ENCODE data around the gene KIFC1. TPM values are rescaled to one million over a fixed set of nuclear protein-coding genes. Genes with fewer than 3 reads are reported as not detected.

Gene KIFC1
- total RNA-seq, 1 experiment from 2014 or later: 73.8 TPM

DNA sequence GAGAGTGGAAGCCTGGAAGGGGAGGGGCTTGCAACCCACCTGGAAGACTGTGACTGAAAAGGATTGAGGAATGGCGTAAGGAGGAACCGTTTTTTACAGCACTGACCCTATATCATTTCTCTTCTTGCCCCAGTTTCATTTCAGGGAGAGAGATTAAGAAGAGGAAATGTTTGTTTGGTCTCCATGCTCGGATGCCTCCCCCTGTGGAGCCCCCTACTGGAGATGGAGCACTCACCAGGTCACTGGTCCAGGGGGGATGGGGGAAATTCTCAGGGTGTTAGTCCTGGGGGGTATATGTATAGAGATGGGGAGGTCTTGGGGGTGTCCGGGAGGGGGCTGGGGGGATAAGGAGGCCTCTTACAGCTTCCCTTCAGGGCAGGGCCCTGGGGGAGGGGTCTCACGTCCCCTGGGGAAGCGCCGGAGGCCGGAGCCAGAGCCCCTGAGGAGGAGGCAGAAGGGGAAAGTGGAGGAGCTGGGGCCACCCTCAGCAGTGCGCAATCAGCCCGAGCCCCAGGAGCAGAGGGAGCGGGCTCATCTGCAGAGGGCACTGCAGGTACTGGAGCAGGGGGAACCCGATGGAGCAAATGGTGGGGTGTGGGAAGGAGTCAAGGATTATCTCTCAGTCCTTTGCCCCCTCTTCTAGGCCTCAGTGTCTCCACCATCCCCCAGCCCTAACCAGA, 23.1 kb downstream of the KIFC1 start:
- H3K27me3 ChIP-seq (ENCODE audit: insufficient read depth, low read length): no peaks in the 10 kb centered on the region
- peak; percentile 41 for DNase-seq
- no peak overlapping the region for H2BK15ac ChIP-seq (ENCODE audit: low read depth, low read length)
- H3K36me3 Mint-ChIP-seq (ENCODE audit: insufficient read depth in 1 of 3, low read depth in 3 of 3): peaks cover 30 to 54% (median 52%) of the 10 kb centered on the region in 3 experiments
- no peak overlapping the region for H3K18ac ChIP-seq (ENCODE audit: insufficient read length, low read depth, low read length)
- H2BK20ac ChIP-seq (ENCODE audit: low read depth, low read length, poor library complexity, severe bottlenecking): no peak overlapping the region
- no peak overlapping the region for H2BK120ac ChIP-seq (ENCODE audit: low read depth, low read length, poor library complexity, severe bottlenecking)
- no peak overlapping the region for H2AK5ac ChIP-seq (ENCODE audit: insufficient read length, low read length)
- no peak overlapping the region for H2BK12ac ChIP-seq (ENCODE audit: insufficient read length, low read depth, low read length)
- H4K8ac ChIP-seq (replicated peaks; ENCODE audit: insufficient read length, low read depth, low read length): no peak overlapping the region
- no peaks in the 10 kb centered on the region for H4K20me1 ChIP-seq (ENCODE audit: control insufficient read depth, insufficient read depth, insufficient read length)
- H3K9me3 Mint-ChIP-seq: no peaks in the 10 kb centered on the region
- no peak overlapping the region for H3T11ph ChIP-seq (ENCODE audit: low read length)
- H3K23me2 ChIP-seq (ENCODE audit: insufficient read length, low read depth, low read length, poor library complexity, severe bottlenecking): peaks cover 25% of the 10 kb centered on the region
- no peak overlapping the region for H3K9ac ChIP-seq (ENCODE audit: extremely low read depth, insufficient read length, low read length)
- H3K4me1 Mint-ChIP-seq: peaks cover 44 to 56% of the 10 kb centered on the region in 2 experiments
- no peak overlapping the region for H3K14ac ChIP-seq (ENCODE audit: insufficient read depth, low read length)
- no CpG with 5 or more reads among the region's 12 CpGs for WGBS (ENCODE audit: extremely low coverage, insufficient read length, low lambda C conversion rate)
- no peak overlapping the region for H4K91ac ChIP-seq (ENCODE audit: insufficient read length, low read depth, low read length)
- H3K9me3 ChIP-seq (ENCODE audit: control insufficient read depth, low read depth, low read length): no peaks in the 10 kb centered on the region
- H3K79me1 ChIP-seq (ENCODE audit: insufficient read depth, low read depth, low read length, poor library complexity, severe bottlenecking): no peaks in the 10 kb centered on the region
- H3K27ac ChIP-seq (ENCODE audit: insufficient read length, low read depth, low read length): no peak overlapping the region
- no peak overlapping the region for H3K23ac ChIP-seq (ENCODE audit: insufficient read length, low read depth, low read length)
- peaks cover 10% of the 10 kb centered on the region; the same call in 1 of the 2 replicates for H3K79me2 ChIP-seq (ENCODE audit: insufficient read depth, low read length)
- H3K4me3 Mint-ChIP-seq: peak overlapping the region; percentile 30 to 35; a peak in 4 of 5 replicates
- peaks cover 3% of the 10 kb centered on the region; the same call in 1 of the 2 replicates for H3K4me1 ChIP-seq (ENCODE audit: insufficient read depth, low read length)
- TF ChIP-seq, protein P1, sequence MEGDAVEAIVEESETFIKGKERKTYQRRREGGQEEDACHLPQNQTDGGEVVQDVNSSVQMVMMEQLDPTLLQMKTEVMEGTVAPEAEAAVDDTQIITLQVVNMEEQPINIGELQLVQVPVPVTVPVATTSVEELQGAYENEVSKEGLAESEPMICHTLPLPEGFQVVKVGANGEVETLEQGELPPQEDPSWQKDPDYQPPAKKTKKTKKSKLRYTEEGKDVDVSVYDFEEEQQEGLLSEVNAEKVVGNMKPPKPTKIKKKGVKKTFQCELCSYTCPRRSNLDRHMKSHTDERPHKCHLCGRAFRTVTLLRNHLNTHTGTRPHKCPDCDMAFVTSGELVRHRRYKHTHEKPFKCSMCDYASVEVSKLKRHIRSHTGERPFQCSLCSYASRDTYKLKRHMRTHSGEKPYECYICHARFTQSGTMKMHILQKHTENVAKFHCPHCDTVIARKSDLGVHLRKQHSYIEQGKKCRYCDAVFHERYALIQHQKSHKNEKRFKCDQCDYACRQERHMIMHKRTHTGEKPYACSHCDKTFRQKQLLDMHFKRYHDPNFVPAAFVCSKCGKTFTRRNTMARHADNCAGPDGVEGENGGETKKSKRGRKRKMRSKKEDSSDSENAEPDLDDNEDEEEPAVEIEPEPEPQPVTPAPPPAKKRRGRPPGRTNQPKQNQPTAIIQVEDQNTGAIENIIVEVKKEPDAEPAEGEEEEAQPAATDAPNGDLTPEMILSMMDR (conservative IDR thresholded peaks at IDR 0.05): peak; percentile 64
- H2AFZ ChIP-seq (ENCODE audit: low read length): no peak overlapping the region
- H3K56ac ChIP-seq (ENCODE audit: insufficient read length, low read depth, low read length): no peak overlapping the region
- H3K27ac Mint-ChIP-seq: peak overlapping the region; percentile 55 to 84 (median 82); a peak in 4 of 7 replicates
- no peak overlapping the region for H4K5ac ChIP-seq (ENCODE audit: insufficient read length, low read depth, low read length)
- no peak overlapping the region for H2BK5ac ChIP-seq (ENCODE audit: insufficient read length, low read length)
- H3K4me2 ChIP-seq (ENCODE audit: insufficient read depth, insufficient read length, low read length): no peak overlapping the region
- peaks cover 1% of the 10 kb centered on the region for H3K27me3 Mint-ChIP-seq (ENCODE audit: low read depth)
- H3K4ac ChIP-seq (ENCODE audit: low read depth, low read length): no peak overlapping the region
